HFFc6 (cell line): Measurements from ENCODE around the gene SCAMP2. TPM values are rescaled to one million over a fixed set of nuclear protein-coding genes. Genes with fewer than 3 reads are reported as not detected.

Experiments used
- DNase-seq: peaks from one replicate; pipeline ENCODE4 v3.0.0-alpha.2; 2018
- H3K27ac Mint-ChIP-seq: 2 replicates; pipeline ENCODE4 v1.8.0; 2020; ENCODE audit warnings: mild to moderate bottlenecking, mixed read lengths
- H3K27me3 Mint-ChIP-seq: 2 replicates; pipeline ENCODE4 v1.8.0; 2021; ENCODE audit warnings: mild to moderate bottlenecking, moderate library complexity, mixed read lengths; ENCODE audit not compliant: insufficient read depth
- H3K36me3 Mint-ChIP-seq: 2 replicates; pipeline ENCODE4 v1.8.0; 2021; ENCODE audit warnings: low read depth, mixed read lengths
- H3K4me1 Mint-ChIP-seq: 2 replicates; pipeline ENCODE4 v1.8.0; 2020; ENCODE audit warnings: low read depth, mixed read lengths
- H3K4me3 Mint-ChIP-seq: 2 replicates; pipeline ENCODE4 v1.8.0; 2020; ENCODE audit warnings: mild to moderate bottlenecking, moderate library complexity, mixed read lengths
- H3K9me3 Mint-ChIP-seq: 2 replicates; pipeline ENCODE4 v1.8.0; 2020; ENCODE audit warnings: mild to moderate bottlenecking, mixed read lengths
- total RNA-seq, 6 experiments: library from RNA; stranded (reverse); fragmentation: NEBNext Ultra II Directional; extraction: Animal tissue kit (Norgen Biotek cat#: 25700); gene quantifications; 2 replicates in 1 of 6; 3 replicates in 5 of 6; pipeline ENCODE4 v1.2.3, GENCODE V29; 2021
- TF ChIP-seq, protein P1 (sequence below): fragments of 200-600 bp; sonication (generic); IDR thresholded peaks from 2 replicates; pipeline ENCODE4 v1.5.0; 2021; ENCODE audit warnings: antibody characterized with exemption, mild to moderate bottlenecking

SCAMP2 gene
- total RNA-seq, 6 experiments from 2014 or later = 70.1 to 86.1 (median 75.9) TPM

GRCh38 chr15:74827614-74828013 is 45.6 kb downstream of the SCAMP2 start:
- Mint-ChIP-seq H3K27me3 (peaks cover 30% of the 10 kb centered on the region), H3K4me1 (peaks cover 10% of the 10 kb centered on the region), H3K4me3 (no peak overlapping the region), H3K9me3 (no peaks in the 10 kb centered on the region), H3K36me3 (no peaks in the 10 kb centered on the region), H3K27ac (no peak overlapping the region)
- TF ChIP-seq, protein P1, sequence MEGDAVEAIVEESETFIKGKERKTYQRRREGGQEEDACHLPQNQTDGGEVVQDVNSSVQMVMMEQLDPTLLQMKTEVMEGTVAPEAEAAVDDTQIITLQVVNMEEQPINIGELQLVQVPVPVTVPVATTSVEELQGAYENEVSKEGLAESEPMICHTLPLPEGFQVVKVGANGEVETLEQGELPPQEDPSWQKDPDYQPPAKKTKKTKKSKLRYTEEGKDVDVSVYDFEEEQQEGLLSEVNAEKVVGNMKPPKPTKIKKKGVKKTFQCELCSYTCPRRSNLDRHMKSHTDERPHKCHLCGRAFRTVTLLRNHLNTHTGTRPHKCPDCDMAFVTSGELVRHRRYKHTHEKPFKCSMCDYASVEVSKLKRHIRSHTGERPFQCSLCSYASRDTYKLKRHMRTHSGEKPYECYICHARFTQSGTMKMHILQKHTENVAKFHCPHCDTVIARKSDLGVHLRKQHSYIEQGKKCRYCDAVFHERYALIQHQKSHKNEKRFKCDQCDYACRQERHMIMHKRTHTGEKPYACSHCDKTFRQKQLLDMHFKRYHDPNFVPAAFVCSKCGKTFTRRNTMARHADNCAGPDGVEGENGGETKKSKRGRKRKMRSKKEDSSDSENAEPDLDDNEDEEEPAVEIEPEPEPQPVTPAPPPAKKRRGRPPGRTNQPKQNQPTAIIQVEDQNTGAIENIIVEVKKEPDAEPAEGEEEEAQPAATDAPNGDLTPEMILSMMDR = no peak
- no peak for DNase-seq

GRCh38 chr15:74826921-74827320 is 46.2 kb downstream of the SCAMP2 start:
- Mint-ChIP-seq H3K9me3 (no peaks in the 10 kb centered on the region), H3K4me3 (no peak overlapping the region), H3K27ac (no peak overlapping the region), H3K27me3 (peaks cover 34% of the 10 kb centered on the region), H3K4me1 (peaks cover 10% of the 10 kb centered on the region), H3K36me3 (no peaks in the 10 kb centered on the region)
- TF ChIP-seq, protein P1 = no peak
- DNase-seq = no peak

GRCh38 chr15:74826364-74826819 is 46.8 kb downstream of the SCAMP2 start, which contains the start of gene CPLX3:
TSS of gene CPLX3 (plus strand) at chr15:74826627. CDS start at chr15:74826704, 77 bp downstream.
- TF ChIP-seq, protein P1 = no peak
- no peak within 1 kb of the TSS for H3K4me3 Mint-ChIP-seq
- DNase-seq = no peak
- peaks cover 10% of the 10 kb centered on the region for H3K4me1 Mint-ChIP-seq
- H3K27ac Mint-ChIP-seq = no peak within 1 kb of the TSS
- peaks cover 34% of the 10 kb centered on the region for H3K27me3 Mint-ChIP-seq
- no peaks in the 10 kb centered on the region for H3K36me3 Mint-ChIP-seq
- H3K9me3 Mint-ChIP-seq = no peaks in the 10 kb centered on the region

GRCh38 chr15:74825866-74826265 is 47.3 kb downstream of the SCAMP2 start:
- Mint-ChIP-seq H3K4me1 (peaks cover 10% of the 10 kb centered on the region), H3K4me3 (no peak overlapping the region), H3K9me3 (no peaks in the 10 kb centered on the region), H3K36me3 (no peaks in the 10 kb centered on the region), H3K27me3 (peaks cover 35% of the 10 kb centered on the region), H3K27ac (no peak overlapping the region)
- DNase-seq = no peak
- TF ChIP-seq, protein P1 = no peak

DNA sequence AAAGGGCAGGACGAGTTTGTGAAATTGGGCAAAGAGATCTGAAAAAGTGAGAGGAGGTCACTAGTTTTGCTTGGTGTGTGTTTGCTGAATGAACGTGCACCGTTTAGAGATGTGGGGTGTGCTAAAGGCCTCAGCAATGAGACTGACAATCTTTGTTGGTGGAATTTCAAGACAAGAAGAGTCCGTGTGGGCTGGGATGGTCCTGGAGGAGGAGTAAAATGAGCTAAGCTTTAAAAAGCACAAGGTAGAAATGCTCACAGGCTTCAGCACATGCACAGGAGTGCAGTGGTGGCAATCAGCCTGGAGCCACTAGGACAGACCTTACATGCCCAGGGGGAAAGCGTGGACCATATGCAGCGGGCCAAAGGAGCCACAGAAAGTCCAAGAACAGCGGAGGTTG is 48.2 kb downstream of the SCAMP2 start:
- Mint-ChIP-seq H3K27me3 (peaks cover 34% of the 10 kb centered on the region), H3K4me3 (no peak overlapping the region), H3K4me1 (peaks cover 10% of the 10 kb centered on the region), H3K36me3 (no peaks in the 10 kb centered on the region), H3K9me3 (no peaks in the 10 kb centered on the region), H3K27ac (no peak overlapping the region)
- TF ChIP-seq, protein P1 = no peak
- no peak for DNase-seq

GRCh38 chr15:74823324-74823723 is 49.8 kb downstream of the SCAMP2 start:
- TF ChIP-seq, protein P1 = no peak
- Mint-ChIP-seq H3K36me3 (no peaks in the 10 kb centered on the region), H3K9me3 (no peaks in the 10 kb centered on the region), H3K4me3 (no peak overlapping the region), H3K27ac (no peak overlapping the region), H3K4me1 (peaks cover 8% of the 10 kb centered on the region), H3K27me3 (peaks cover 33% of the 10 kb centered on the region)
- no peak for DNase-seq
